ENCODE data around the gene AVPR1B. TPM values are rescaled to one million over a fixed set of nuclear protein-coding genes. Genes with fewer than 3 reads are reported as not detected.

Gene AVPR1B
- total and polyA plus RNA-seq, 2 donors from 2014 or later: 0.69 TPM; not detected in 1

DNA sequence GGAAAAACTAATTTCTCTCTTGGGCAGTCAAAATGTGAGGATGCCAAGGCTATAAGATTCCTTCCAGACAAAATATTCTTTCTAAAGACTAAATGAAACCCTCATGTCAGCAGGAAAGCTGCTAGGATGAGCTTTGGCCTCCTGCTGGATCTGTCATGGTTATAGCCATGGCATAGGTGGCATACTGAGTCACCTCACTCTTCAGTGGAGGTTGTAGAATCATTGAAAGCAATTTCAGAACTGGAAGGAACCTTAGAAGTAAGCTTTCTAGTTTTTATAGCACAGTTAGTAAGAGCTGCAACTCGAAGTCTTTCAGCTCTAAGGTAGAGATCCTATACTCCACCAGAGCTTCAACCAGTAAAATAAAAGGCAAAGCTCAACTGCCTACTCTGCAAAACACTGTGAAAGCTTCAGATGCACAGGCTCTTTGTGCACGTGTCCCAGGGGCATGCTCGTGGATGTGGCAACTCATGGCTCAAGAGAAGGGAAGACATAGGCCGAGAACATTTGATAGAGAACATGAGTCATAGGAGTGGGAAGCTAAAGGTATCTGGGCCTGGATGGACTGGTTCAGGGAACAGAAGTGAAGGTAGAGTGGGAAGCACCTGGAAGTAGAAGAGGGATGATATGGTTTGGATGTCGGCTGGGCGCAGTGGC lies 5.8 kb downstream of the AVPR1B start:
- Histone ChIP-seq H3K9me3 (ENCODE audit: control insufficient read depth in 2 of 3, insufficient read depth in 1 of 3, low read length in 3 of 3) (no peaks in the 10 kb centered on the region), H3K9ac (ENCODE audit: low read length in 3 of 3) (no peak overlapping the region), H3K36me3 (ENCODE audit: control insufficient read depth in 2 of 3, insufficient read depth in 3 of 3, low read length in 3 of 3) (no peaks in the 10 kb centered on the region), H3K27ac (ENCODE audit: low read depth in 2 of 2, low read length in 2 of 2) (no peak overlapping the region), H3K27me3 (ENCODE audit: control insufficient read depth, insufficient read depth, low read length) (no peaks in the 10 kb centered on the region), H3K4me1 (ENCODE audit: control insufficient read depth in 2 of 3, insufficient read depth in 2 of 3, low read depth in 1 of 3, low read length in 3 of 3) (peaks cover 0 to 7% (median 7%) of the 10 kb centered on the region in 3 donors), H3K4me3 (ENCODE audit: low read length in 3 of 3) (no peak overlapping the region)
- DNase-seq: no peak
- TF ChIP-seq, protein P1, sequence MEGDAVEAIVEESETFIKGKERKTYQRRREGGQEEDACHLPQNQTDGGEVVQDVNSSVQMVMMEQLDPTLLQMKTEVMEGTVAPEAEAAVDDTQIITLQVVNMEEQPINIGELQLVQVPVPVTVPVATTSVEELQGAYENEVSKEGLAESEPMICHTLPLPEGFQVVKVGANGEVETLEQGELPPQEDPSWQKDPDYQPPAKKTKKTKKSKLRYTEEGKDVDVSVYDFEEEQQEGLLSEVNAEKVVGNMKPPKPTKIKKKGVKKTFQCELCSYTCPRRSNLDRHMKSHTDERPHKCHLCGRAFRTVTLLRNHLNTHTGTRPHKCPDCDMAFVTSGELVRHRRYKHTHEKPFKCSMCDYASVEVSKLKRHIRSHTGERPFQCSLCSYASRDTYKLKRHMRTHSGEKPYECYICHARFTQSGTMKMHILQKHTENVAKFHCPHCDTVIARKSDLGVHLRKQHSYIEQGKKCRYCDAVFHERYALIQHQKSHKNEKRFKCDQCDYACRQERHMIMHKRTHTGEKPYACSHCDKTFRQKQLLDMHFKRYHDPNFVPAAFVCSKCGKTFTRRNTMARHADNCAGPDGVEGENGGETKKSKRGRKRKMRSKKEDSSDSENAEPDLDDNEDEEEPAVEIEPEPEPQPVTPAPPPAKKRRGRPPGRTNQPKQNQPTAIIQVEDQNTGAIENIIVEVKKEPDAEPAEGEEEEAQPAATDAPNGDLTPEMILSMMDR (IDR thresholded peaks at IDR 0.05; ENCODE audit: borderline replicate concordance, extremely low read depth, insufficient read depth): no peak
- no peak for FAIRE-seq
- intact Hi-C loops (cut with DNase I): loop anchor here (10.0 kb wide), 1 partner anchor 187 kb away; no protein-coding TSS in a partner anchor

DNA sequence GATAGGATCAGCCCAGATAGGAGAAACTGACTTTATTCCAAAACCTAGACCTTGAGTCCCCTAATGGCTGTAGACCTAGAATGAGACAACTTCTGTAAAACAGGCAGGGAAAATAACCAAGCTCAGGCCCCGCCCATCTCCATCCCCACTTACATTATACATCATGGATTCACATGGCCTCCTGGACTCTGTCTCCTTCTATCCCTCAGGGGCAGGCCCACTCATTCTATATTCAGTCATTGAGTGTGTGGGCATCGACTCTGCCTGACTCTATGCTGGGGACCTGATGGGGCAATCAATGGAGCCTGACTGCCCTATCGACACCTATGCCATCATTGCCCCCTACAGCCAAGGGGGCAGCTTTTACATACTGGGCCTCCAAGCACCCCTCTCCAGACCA lies 6.4 kb downstream of the AVPR1B start:
- Histone ChIP-seq H3K27me3 (ENCODE audit: control insufficient read depth, insufficient read depth, low read length) (no peaks in the 10 kb centered on the region), H3K9me3 (ENCODE audit: control insufficient read depth in 2 of 3, insufficient read depth in 1 of 3, low read length in 3 of 3) (no peaks in the 10 kb centered on the region), H3K4me3 (ENCODE audit: low read length in 3 of 3) (no peak overlapping the region), H3K4me1 (ENCODE audit: control insufficient read depth in 2 of 3, insufficient read depth in 2 of 3, low read depth in 1 of 3, low read length in 3 of 3) (peaks cover 0 to 7% (median 7%) of the 10 kb centered on the region in 3 donors), H3K9ac (ENCODE audit: low read length in 3 of 3) (no peak overlapping the region), H3K27ac (ENCODE audit: low read depth in 2 of 2, low read length in 2 of 2) (no peak overlapping the region), H3K36me3 (ENCODE audit: control insufficient read depth in 2 of 3, insufficient read depth in 3 of 3, low read length in 3 of 3) (no peaks in the 10 kb centered on the region)
- TF ChIP-seq, protein P1 (IDR thresholded peaks at IDR 0.05; ENCODE audit: borderline replicate concordance, extremely low read depth, insufficient read depth): no peak
- DNase-seq (no peak), FAIRE-seq (no peak)
- intact Hi-C loops (cut with DNase I): loop anchor here (10.0 kb wide), 1 partner anchor 186 kb away; no protein-coding TSS in a partner anchor

DNA sequence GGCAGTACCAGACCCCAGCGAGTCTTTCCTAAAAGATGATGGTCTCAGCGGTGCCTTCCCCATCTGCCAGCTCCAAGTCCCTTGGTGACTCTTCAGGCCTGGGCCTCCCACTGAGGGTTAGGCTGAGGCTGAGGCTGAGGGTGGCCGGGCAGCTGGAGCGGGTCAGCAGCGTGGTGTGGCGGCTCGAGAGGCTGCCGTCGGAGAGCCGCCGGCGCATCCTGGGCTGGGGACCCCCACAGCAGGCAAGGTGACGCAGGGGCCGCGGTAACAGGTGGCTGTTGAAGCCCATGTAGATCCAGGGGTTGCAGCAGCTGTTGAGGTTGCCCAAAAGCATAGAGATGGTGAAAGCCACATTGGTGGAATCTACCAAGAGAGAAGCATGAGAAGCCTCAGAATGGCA lies 7.0 kb downstream of the AVPR1B start:
- FAIRE-seq: no peak
- H3K4me1 ChIP-seq (ENCODE audit: control insufficient read depth in 2 of 3, insufficient read depth in 2 of 3, low read depth in 1 of 3, low read length in 3 of 3): peaks cover 0 to 7% (median 4%) of the 10 kb centered on the region in 3 donors

More for the DNA sequence above, 7.0 kb downstream of the AVPR1B start:
- Histone ChIP-seq H3K9ac (ENCODE audit: low read length in 3 of 3) (no peak overlapping the region), H3K27ac (ENCODE audit: low read depth in 2 of 2, low read length in 2 of 2) (no peak overlapping the region), H3K36me3 (ENCODE audit: control insufficient read depth in 2 of 3, insufficient read depth in 3 of 3, low read length in 3 of 3) (no peaks in the 10 kb centered on the region), H3K9me3 (ENCODE audit: control insufficient read depth in 2 of 3, insufficient read depth in 1 of 3, low read length in 3 of 3) (no peaks in the 10 kb centered on the region), H3K27me3 (ENCODE audit: control insufficient read depth, insufficient read depth, low read length) (no peaks in the 10 kb centered on the region), H3K4me3 (ENCODE audit: low read length in 3 of 3) (no peak overlapping the region)
- no peak for DNase-seq
- TF ChIP-seq, protein P1 (IDR thresholded peaks at IDR 0.05; ENCODE audit: borderline replicate concordance, extremely low read depth, insufficient read depth): no peak
- intact Hi-C loops (cut with DNase I): loop anchor here (10.0 kb wide), 1 partner anchor 185 kb away; no protein-coding TSS in a partner anchor

All from kidney (tissue), 14 donors.